HL-60 (cell line): ENCODE results near the gene ADCY5.

Source experiments
- DNase-seq, 2 experiments: peaks; one replicate each; pipeline ENCODE4 v3.0.0-alpha.2; 2010 to 2020; ENCODE audit warnings: low read depth in 1 of 2, low spot score in 1 of 2
- H3K27ac ChIP-seq: fragments of 250-450 bp; sonication (Bioruptor Pico); replicated peaks from 2 replicates; pipeline ENCODE4 v1.5.1; 2020; ENCODE audit warnings: mild to moderate bottlenecking, moderate library complexity
- H3K27me3 ChIP-seq: fragments of 250-450 bp; sonication (Bioruptor Pico); 2 replicates; pipeline ENCODE4 v1.5.1; 2021; ENCODE audit warnings: mild to moderate bottlenecking, moderate library complexity; ENCODE audit not compliant: insufficient read depth, poor library complexity, severe bottlenecking
- H3K4me3 ChIP-seq: replicated peaks from 2 replicates; pipeline ENCODE4 v1.5.1; 2011; ENCODE audit warnings: mild to moderate bottlenecking, control low read depth, low read length; ENCODE audit not compliant: insufficient read depth
- CTCF ChIP-seq: IDR thresholded peaks from one replicate; pipeline ENCODE4 v1.5.1; 2011; ENCODE audit warnings: low read length, control low read depth, inconsistent platforms; ENCODE audit not compliant: insufficient read depth
- GABPA ChIP-seq: IDR thresholded peaks from 2 replicates; pipeline ENCODE4 v1.6.1; 2012; ENCODE audit warnings: low read depth
- POLR2AphosphoS5 ChIP-seq: IDR thresholded peaks from 2 replicates; pipeline ENCODE4 v1.6.1; 2012; ENCODE audit warnings: low read depth
- REST ChIP-seq: IDR thresholded peaks from 2 replicates; pipeline ENCODE4 v1.6.1; 2012; ENCODE audit warnings: low read depth; ENCODE audit not compliant: insufficient replicate concordance
- SPI1 ChIP-seq: IDR thresholded peaks from 2 replicates; pipeline ENCODE4 v1.6.1; 2012; ENCODE audit warnings: low read depth, mild to moderate bottlenecking, borderline replicate concordance

ADCY5 gene

GRCh38 chr3:123369085-123369484 lies 79.8 kb downstream of the ADCY5 start:
- TF ChIP-seq CTCF (no peak), REST (no peak), GABPA (no peak), POLR2AphosphoS5 (no peak), SPI1 (no peak)
- H3K4me3 ChIP-seq = no peak overlapping the region
- no peak for DNase-seq
- H3K27ac ChIP-seq = no peak overlapping the region
- peaks cover 3% of the 10 kb centered on the region for H3K27me3 ChIP-seq

- Histone ChIP-seq H3K4me3 (no peak overlapping the region), H3K27me3 (peaks cover 5% of the 10 kb centered on the region), H3K27ac (no peak overlapping the region)
Measured at GRCh38 chr3:123367467-123368154, 81.3 kb downstream of the ADCY5 start.

More at GRCh38 chr3:123367467-123368154, 81.3 kb downstream of the ADCY5 start:
- DNase-seq = no peak
- no peak for TF ChIP-seq REST
- no peak for TF ChIP-seq SPI1
- TF ChIP-seq GABPA = no peak
- TF ChIP-seq CTCF = no peak
- TF ChIP-seq POLR2AphosphoS5 = no peak
